Thoracic aorta (tissue), 2 donors: ENCODE measurements around the gene BRINP3. TPM values are rescaled to one million over a fixed set of nuclear protein-coding genes. Genes with fewer than 3 reads are reported as not detected.

ENCODE experiments used
- ATAC-seq: fragments of 150-250 bp; one replicate; pipeline ENCODE4 v1.8.0; 2017; ENCODE audit warnings: low read depth; ENCODE audit not compliant: insufficient number of reproducible peaks, low FRiP score
- DNase-seq: peaks from one replicate; pipeline ENCODE4 v3.0.0-alpha.2; 2020; ENCODE audit warnings: low spot score
- H3K27ac ChIP-seq, 2 donors: fragments of 200-600 bp; sonication (generic); 1 replicate in 1 of 2; 2 replicates in 1 of 2; pipeline ENCODE4 v1.5.1; 2016; ENCODE audit warnings: mild to moderate bottlenecking in 2 of 2, moderate library complexity in 2 of 2
- H3K27me3 ChIP-seq: fragments of 200-600 bp; sonication (generic); replicated peaks from 2 replicates; pipeline ENCODE4 v1.6.0; 2016; ENCODE audit warnings: mild to moderate bottlenecking; ENCODE audit not compliant: insufficient read depth
- H3K36me3 ChIP-seq: fragments of 200-600 bp; sonication (generic); one replicate; pipeline ENCODE4 v1.5.1; 2016
- H3K4me1 ChIP-seq, 2 donors: fragments of 200-600 bp; sonication (generic); 1 replicate in 1 of 2; 2 replicates in 1 of 2; pipeline versions ENCODE4 v1.5.1 to v1.6.0; 2016; ENCODE audit warnings: low read depth in 2 of 2, mild to moderate bottlenecking in 1 of 2; ENCODE audit not compliant: control insufficient read depth in 1 of 2
- H3K4me3 ChIP-seq: fragments of 200-600 bp; sonication (generic); 2 replicates; pipeline ENCODE4 v1.5.1; 2016; ENCODE audit warnings: mild to moderate bottlenecking
- H3K9me3 ChIP-seq: fragments of 200-600 bp; sonication (generic); 2 replicates; pipeline ENCODE4 v1.5.1; 2016
- CTCF ChIP-seq: fragments of 200-600 bp; sonication (generic); IDR thresholded peaks from one replicate; pipeline ENCODE4 v1.5.1; 2019; ENCODE audit warnings: antibody characterized with exemption
- total RNA-seq, 2 donors: library from RNA; depleted of rRNA; stranded (reverse); fragments of >200 nt; gene quantifications; one replicate each; pipeline versions ENCODE4 v1.1.0 to v1.2.3, GENCODE V29; 2016

Gene BRINP3
- total RNA-seq, 2 donors from 2014 or later, result 6.0 TPM; not detected in 1

GRCh38 chr1:190252046-190252445 lies 225.6 kb downstream of the BRINP3 start:
- Histone ChIP-seq H3K4me1 (no peaks in the 10 kb centered on the region), H3K27me3 (no peaks in the 10 kb centered on the region), H3K9me3 (no peaks in the 10 kb centered on the region), H3K4me3 (no peak overlapping the region), H3K36me3 (no peaks in the 10 kb centered on the region), H3K27ac (no peak overlapping the region)
- ATAC-seq, result no peak
- DNase-seq, result no peak
- TF ChIP-seq CTCF, result no peak

DNA sequence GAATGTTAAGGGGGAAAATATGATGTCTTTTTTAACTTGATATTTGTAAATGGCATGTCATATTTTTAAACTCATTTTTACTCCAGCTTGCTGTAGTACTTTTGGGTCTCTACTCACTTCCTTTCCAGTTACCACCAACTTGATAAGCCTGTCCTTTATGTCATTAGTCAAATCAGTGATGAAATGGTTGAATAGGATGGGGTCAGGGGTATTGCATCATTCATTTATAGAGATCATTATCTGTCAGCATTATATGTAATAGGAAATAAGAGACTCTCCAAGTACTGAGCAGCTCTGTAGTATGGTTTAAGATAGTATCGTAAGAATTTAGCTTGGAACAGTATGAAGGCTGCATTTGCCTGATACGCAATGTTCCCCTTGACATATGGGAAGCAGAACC lies 227.3 kb downstream of the BRINP3 start:
- Histone ChIP-seq H3K9me3 (no peaks in the 10 kb centered on the region), H3K36me3 (no peaks in the 10 kb centered on the region), H3K4me1 (no peaks in the 10 kb centered on the region), H3K4me3 (no peak overlapping the region), H3K27ac (no peak overlapping the region), H3K27me3 (no peaks in the 10 kb centered on the region)
- no peak for DNase-seq
- no peak for ATAC-seq
- no peak for TF ChIP-seq CTCF

- no peaks in the 10 kb centered on the region for H3K27me3 ChIP-seq
- ATAC-seq (no peak), DNase-seq (no peak)
- TF ChIP-seq CTCF, result no peak
- no peaks in the 10 kb centered on the region for H3K36me3 ChIP-seq
- H3K4me3 ChIP-seq, result no peak overlapping the region
- H3K9me3 ChIP-seq, result no peaks in the 10 kb centered on the region
- no peaks in the 10 kb centered on the region for H3K4me1 ChIP-seq
- no peak overlapping the region for H3K27ac ChIP-seq
Measured at GRCh38 chr1:190244406-190244805, 233.3 kb downstream of the BRINP3 start.

DNA sequence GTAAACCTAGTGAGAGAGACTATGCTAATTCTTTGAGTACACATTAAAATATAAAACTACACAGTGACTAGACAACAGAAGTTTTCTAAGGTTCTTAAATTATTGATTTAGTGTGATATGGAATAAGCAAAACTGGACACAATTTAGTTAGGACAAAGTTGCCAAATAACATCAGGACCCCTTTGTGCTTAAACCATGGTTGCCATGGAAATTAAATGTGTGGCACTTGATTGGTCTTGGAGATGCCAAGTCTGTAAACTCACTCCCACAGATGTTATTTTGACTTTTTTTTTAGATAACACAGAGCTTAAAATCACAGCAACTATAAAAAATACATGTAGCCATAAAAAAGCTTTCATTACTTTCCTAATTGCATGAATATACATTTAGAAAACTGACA lies 234.6 kb downstream of the BRINP3 start:
- ATAC-seq, result no peak
- Histone ChIP-seq H3K36me3 (no peaks in the 10 kb centered on the region), H3K4me3 (no peak overlapping the region), H3K4me1 (no peaks in the 10 kb centered on the region), H3K9me3 (no peaks in the 10 kb centered on the region), H3K27me3 (no peaks in the 10 kb centered on the region), H3K27ac (no peak overlapping the region)
- no peak for DNase-seq
- TF ChIP-seq CTCF, result no peak

GRCh38 chr1:190226006-190226405 lies 251.7 kb downstream of the BRINP3 start:
- no peak overlapping the region for H3K27ac ChIP-seq
- no peaks in the 10 kb centered on the region for H3K4me1 ChIP-seq
- H3K36me3 ChIP-seq, result no peaks in the 10 kb centered on the region
- DNase-seq (no peak), ATAC-seq (no peak)
- TF ChIP-seq CTCF, result no peak
- no peaks in the 10 kb centered on the region for H3K9me3 ChIP-seq
- H3K27me3 ChIP-seq, result no peaks in the 10 kb centered on the region
- H3K4me3 ChIP-seq, result no peak overlapping the region
